Lung (tissue), 12 donors: ENCODE measurements around the gene GAL3ST1. TPM values are rescaled to one million over a fixed set of nuclear protein-coding genes. Genes with fewer than 3 reads are reported as not detected.

Experiments used
- ATAC-seq: fragments of 200-7000 bp; cut with Tn5 transposase; one replicate; pipeline ENCODE4 v1.9.1; 2020; ENCODE audit warnings: moderate number of reproducible peaks; ENCODE audit not compliant: insufficient read depth, low FRiP score
- DNase-seq, 3 donors: peaks; one replicate each; pipeline ENCODE4 v3.0.0-alpha.2; 2013 to 2017
- H3K27ac ChIP-seq, 2 donors: one replicate each; pipeline ENCODE4 v1.5.1; 2013; ENCODE audit warnings: mild to moderate bottlenecking in 2 of 2, moderate library complexity in 2 of 2, control low read depth in 1 of 2, inconsistent platforms in 1 of 2, low read depth in 1 of 2, low read length in 1 of 2
- H3K27me3 ChIP-seq, 3 donors: one replicate each; pipeline ENCODE4 v1.5.1; 2013; ENCODE audit warnings: low read length in 2 of 3; ENCODE audit not compliant: control insufficient read depth in 3 of 3, insufficient read depth in 3 of 3
- H3K36me3 ChIP-seq, 4 donors: one replicate each; pipeline ENCODE4 v1.5.1; 2013; ENCODE audit warnings: low read length in 4 of 4, mild to moderate bottlenecking in 1 of 4, moderate library complexity in 1 of 4; ENCODE audit not compliant: control insufficient read depth in 4 of 4, insufficient read depth in 4 of 4
- H3K4me1 ChIP-seq, 5 donors: one replicate each; pipeline ENCODE4 v1.5.1; 2013; ENCODE audit warnings: low read length in 5 of 5, mild to moderate bottlenecking in 2 of 5, moderate library complexity in 1 of 5; ENCODE audit not compliant: control insufficient read depth in 5 of 5, insufficient read depth in 5 of 5
- H3K4me3 ChIP-seq: one replicate; pipeline ENCODE4 v1.5.1; 2013; ENCODE audit warnings: mild to moderate bottlenecking, control low read depth, moderate library complexity
- H3K9ac ChIP-seq, 2 donors: one replicate each; pipeline ENCODE4 v1.5.1; 2013; ENCODE audit warnings: low read length in 2 of 2, control low read depth in 1 of 2; ENCODE audit not compliant: insufficient read depth in 1 of 2
- H3K9me3 ChIP-seq, 4 donors: one replicate each; pipeline ENCODE4 v1.5.1; 2013; ENCODE audit warnings: low read length in 3 of 4, mild to moderate bottlenecking in 1 of 4, moderate library complexity in 1 of 4; ENCODE audit not compliant: control insufficient read depth in 4 of 4, insufficient read depth in 3 of 4
- CTCF ChIP-seq: IDR thresholded peaks from 2 replicates; pipeline ENCODE4 v1.5.1; 2012; ENCODE audit warnings: mild to moderate bottlenecking; ENCODE audit errors: control extremely low read depth, extremely low read depth
- WGBS, 2 donors: extraction: QIAGEN DNeasy Blood & Tissue Kit; methylation state at CpG; one replicate each; pipeline ENCODE4 v1.1.7; 2013; 5-methylcytosine and 5-hydroxymethylcytosine counted together
- polyA plus RNA-seq, 2 donors: library from polyadenylated mRNA; stranded (reverse); fragments of 200-250 nt; gene quantifications; one replicate each; pipeline ENCODE4 v1.2.1, GENCODE V29; 2013
- total RNA-seq, 2 donors: library from RNA; depleted of rRNA in 1 of 2; stranded (reverse); fragments of >200 nt in 1 of 2; gene quantifications; one replicate each; pipeline ENCODE4 v1.2.1, GENCODE V29; 2014 to 2021
- donor health status: control.
- donor health status: control.
- donor health status: Bipolar disorder and iron deficiency.
- donor health status: healthy.
- donor health status: DM: yes; HTN: yes; CAD: no.

GAL3ST1 gene
- total and polyA plus RNA-seq, 4 donors = 0.72 to 4.0 (median 3.4) TPM

- DNase-seq = no peak
- Histone ChIP-seq H3K9ac (no peak overlapping the region), H3K9me3 (no peaks in the 10 kb centered on the region), H3K27me3 (no peaks in the 10 kb centered on the region), H3K36me3 (no peaks in the 10 kb centered on the region), H3K27ac (no peak overlapping the region), H3K4me1 (peaks cover 3 to 17% (median 8%) of the 10 kb centered on the region in 5 donors), H3K4me3 (no peak overlapping the region)
- TF ChIP-seq CTCF = no peak
- no peak for ATAC-seq
- 92 to 96% methylated on average over 2 of the region's 2 CpGs for WGBS, 2 donors
Measured at GRCh38 chr22:30604723-30605122, 30.3 kb upstream of the GAL3ST1 start.

- peaks cover 2 to 17% (median 8%) of the 10 kb centered on the region in 5 donors for H3K4me1 ChIP-seq
- ATAC-seq (no peak), DNase-seq (peak in 2 of 3 donors; percentile 34 to 51)
- H3K9ac ChIP-seq = no peak overlapping the region
- WGBS, 2 donors = 70 to 78% methylated on average over 3 of the region's 3 CpGs
- no peak overlapping the region for H3K27ac ChIP-seq
- TF ChIP-seq CTCF = no peak
- H3K36me3 ChIP-seq = no peaks in the 10 kb centered on the region
- no peak overlapping the region for H3K4me3 ChIP-seq
- no peaks in the 10 kb centered on the region for H3K27me3 ChIP-seq
- H3K9me3 ChIP-seq = no peaks in the 10 kb centered on the region
Measured at GRCh38 chr22:30603801-30604200, 29.3 kb upstream of the GAL3ST1 start.

GRCh38 chr22:30602049-30602448, 27.6 kb upstream of the GAL3ST1 start:
- Histone ChIP-seq H3K9ac (no peak overlapping the region), H3K4me1 (peaks cover 0 to 9% (median 3%) of the 10 kb centered on the region in 5 donors), H3K27ac (no peak overlapping the region), H3K9me3 (no peaks in the 10 kb centered on the region), H3K27me3 (no peaks in the 10 kb centered on the region), H3K4me3 (no peak overlapping the region), H3K36me3 (no peaks in the 10 kb centered on the region)
- 58 to 63% methylated on average over 3 of the region's 3 CpGs for WGBS, 2 donors
- DNase-seq (peak in 1 of 3 donors; percentile 31), ATAC-seq (no peak)
- no peak for TF ChIP-seq CTCF

GRCh38 chr22:30601464-30601863, 27.0 kb upstream of the GAL3ST1 start:
- H3K27ac ChIP-seq = no peak overlapping the region
- H3K4me1 ChIP-seq = peaks cover 0 to 7% (median 3%) of the 10 kb centered on the region in 5 donors
- 75 to 88% methylated on average over 5 of the region's 5 CpGs for WGBS, 2 donors
- no peaks in the 10 kb centered on the region for H3K9me3 ChIP-seq
- DNase-seq (no peak), ATAC-seq (no peak)
- H3K27me3 ChIP-seq = no peaks in the 10 kb centered on the region
- no peaks in the 10 kb centered on the region for H3K36me3 ChIP-seq
- no peak overlapping the region for H3K4me3 ChIP-seq
- no peak overlapping the region for H3K9ac ChIP-seq
- no peak for TF ChIP-seq CTCF
